ENCODE results near the gene TBL1X. TPM values are rescaled to one million over a fixed set of nuclear protein-coding genes. Genes with fewer than 3 reads are reported as not detected.
"Not testable (repeated sequence)": the region's sequence is repeated elsewhere in the genome, so short reads cannot be mapped to it uniquely, and the experiment has no call there.

Gene TBL1X
- total and polyA plus RNA-seq, 12 donors: 5.0 to 256 (median 28.1) TPM

DNA sequence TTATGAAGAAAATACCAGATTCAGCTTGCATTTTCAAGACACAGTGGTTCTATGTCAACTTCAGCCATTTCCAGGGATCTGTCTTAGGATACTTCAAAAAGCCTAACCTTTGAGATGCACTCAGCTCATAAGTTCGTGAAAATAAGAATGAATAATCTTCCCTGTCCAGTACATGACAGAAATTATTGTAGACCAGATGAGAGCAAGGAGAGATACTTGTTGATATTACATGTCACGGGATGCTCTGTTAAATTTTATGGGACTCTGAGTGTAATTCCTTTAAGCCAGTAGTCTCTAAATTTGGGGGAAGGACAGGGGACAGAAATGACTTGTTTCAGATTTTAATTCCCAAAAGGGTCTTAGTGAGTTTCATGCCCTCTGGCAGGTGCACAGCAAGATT is 8.8 kb downstream of the TBL1X start:
- WGBS, 4 donors: 66 to 95% (median 82%) methylated on average over 2 of the region's 2 CpGs

DNA sequence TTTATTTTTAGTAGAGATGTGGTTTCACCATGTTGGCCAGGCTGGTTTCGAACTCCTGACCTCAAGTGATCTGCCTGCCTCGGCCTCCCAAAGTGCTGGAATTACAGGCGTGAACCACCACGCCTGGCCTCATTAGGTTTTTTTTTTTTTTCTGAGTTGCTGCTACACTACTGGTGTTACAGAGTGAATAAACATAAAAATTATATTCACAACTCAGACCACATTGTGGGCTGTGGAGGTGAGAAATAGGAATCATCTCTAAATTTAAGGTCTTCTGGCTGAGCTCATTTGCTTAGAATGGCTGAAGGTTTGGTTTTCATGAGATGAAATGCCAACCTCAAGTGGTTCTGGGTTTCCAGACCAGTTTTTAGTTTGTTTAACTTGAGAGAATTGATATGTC is 10.6 kb downstream of the TBL1X start:
- 75 to 100% (median 81%) methylated on average over 4 of the region's 4 CpGs for WGBS, 4 donors
- intact Hi-C loops (cut with DNase I): not testable (repeated sequence)

More for the DNA sequence above, 8.8 kb downstream of the TBL1X start:
- H3K27ac ChIP-seq: no peak overlapping the region
- H3K27me3 ChIP-seq: no peaks in the 10 kb centered on the region
- peaks cover 4 to 8% of the 10 kb centered on the region in 2 donors for H3K4me1 ChIP-seq (replicated peaks in 1 of 2)
- no peaks in the 10 kb centered on the region for H3K9me3 ChIP-seq (replicated peaks in 1 of 3)
- no peak for DNase-seq
- H3K36me3 ChIP-seq (replicated peaks in 1 of 2): no peaks in the 10 kb centered on the region
- TF ChIP-seq, protein P1, sequence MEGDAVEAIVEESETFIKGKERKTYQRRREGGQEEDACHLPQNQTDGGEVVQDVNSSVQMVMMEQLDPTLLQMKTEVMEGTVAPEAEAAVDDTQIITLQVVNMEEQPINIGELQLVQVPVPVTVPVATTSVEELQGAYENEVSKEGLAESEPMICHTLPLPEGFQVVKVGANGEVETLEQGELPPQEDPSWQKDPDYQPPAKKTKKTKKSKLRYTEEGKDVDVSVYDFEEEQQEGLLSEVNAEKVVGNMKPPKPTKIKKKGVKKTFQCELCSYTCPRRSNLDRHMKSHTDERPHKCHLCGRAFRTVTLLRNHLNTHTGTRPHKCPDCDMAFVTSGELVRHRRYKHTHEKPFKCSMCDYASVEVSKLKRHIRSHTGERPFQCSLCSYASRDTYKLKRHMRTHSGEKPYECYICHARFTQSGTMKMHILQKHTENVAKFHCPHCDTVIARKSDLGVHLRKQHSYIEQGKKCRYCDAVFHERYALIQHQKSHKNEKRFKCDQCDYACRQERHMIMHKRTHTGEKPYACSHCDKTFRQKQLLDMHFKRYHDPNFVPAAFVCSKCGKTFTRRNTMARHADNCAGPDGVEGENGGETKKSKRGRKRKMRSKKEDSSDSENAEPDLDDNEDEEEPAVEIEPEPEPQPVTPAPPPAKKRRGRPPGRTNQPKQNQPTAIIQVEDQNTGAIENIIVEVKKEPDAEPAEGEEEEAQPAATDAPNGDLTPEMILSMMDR (IDR thresholded peaks at IDR 0.05): no peak
- TF ChIP-seq POLR2A (IDR thresholded peaks at IDR 0.05): no peak
- H3K4me3 ChIP-seq: no peak overlapping the region
- intact Hi-C loops (cut with DNase I): no loop called here

DNA sequence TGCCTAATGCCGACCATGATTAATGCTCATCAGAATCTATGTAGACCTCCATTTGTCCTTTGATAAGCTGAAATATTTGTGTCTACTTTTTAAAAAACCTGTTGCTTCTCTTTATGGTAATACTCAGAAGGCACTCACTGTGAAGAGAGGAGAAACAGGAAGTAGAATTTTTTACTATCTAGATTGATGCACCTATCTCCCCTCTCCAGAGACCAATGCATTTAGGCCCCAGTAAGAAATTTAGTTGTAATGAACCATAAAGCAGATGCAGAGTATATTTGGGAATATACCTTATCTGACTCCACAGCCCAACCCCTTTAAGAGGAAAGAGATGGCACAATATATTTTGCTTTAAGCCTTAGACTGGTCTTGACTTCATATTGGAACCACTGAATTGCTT is 11.1 kb downstream of the TBL1X start:
- DNase-seq: no peak
- H3K27me3 ChIP-seq: no peaks in the 10 kb centered on the region
- H3K36me3 ChIP-seq (replicated peaks in 1 of 2): no peaks in the 10 kb centered on the region
- no peak overlapping the region for H3K27ac ChIP-seq
- intact Hi-C loops (cut with DNase I): no loop called here
- no peaks in the 10 kb centered on the region for H3K9me3 ChIP-seq (replicated peaks in 1 of 3)
- TF ChIP-seq, protein P1 (IDR thresholded peaks at IDR 0.05): no peak
- no peak for TF ChIP-seq POLR2A (IDR thresholded peaks at IDR 0.05)
- 77 to 100% (median 92%) methylated on average over 1 of the region's 1 CpG for WGBS, 4 donors
- H3K4me3 ChIP-seq: no peak overlapping the region
- peaks cover 4 to 8% of the 10 kb centered on the region in 2 donors for H3K4me1 ChIP-seq (replicated peaks in 1 of 2)

More for the DNA sequence above, 10.6 kb downstream of the TBL1X start:
- H3K9me3 ChIP-seq (replicated peaks in 1 of 3); DNase-seq; H3K36me3 ChIP-seq (replicated peaks in 1 of 2); H3K4me1 ChIP-seq (replicated peaks in 1 of 2); H3K27me3 ChIP-seq; H3K4me3 ChIP-seq; H3K27ac ChIP-seq: not testable (repeated sequence)

DNA sequence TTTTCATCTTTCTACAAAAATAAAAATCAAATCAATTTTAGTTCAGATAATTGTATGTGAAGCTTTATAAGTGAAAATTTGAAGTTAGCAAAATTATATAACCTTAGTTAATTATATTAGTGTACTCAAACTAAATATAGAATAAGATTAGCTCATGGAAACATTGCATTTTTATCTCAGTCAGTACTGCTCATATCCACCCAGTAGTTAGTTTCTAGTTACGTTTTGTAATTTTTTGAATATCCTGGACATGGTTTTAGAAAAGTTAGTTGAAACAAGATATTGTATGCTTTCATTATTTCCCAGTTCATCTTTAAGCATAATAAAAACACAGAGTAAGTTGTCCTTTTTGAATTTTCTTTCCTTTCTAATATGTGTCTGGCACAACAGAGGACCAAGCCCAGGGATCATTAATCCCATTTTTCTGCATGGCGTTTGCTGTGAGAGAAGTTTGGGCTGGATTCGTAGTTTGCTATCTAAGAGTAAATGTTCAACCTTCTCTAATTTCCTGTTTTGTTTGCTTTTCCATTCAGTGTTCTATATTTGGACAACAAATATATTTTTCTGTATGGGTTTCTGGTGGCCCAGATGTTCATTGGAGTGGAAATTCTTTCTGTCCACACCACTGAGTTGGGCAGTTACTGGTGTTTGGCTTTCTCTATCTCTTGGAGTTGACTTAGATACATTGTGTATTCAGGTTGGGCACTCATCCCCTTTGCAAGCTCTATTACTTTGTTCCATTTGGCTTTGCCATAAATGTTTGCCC is 12.1 kb downstream of the TBL1X start:
- intact Hi-C loops (cut with DNase I): no loop called here
- DNase-seq: no peak
- Histone ChIP-seq H3K9me3 (replicated peaks in 1 of 3) (no peaks in the 10 kb centered on the region), H3K4me3 (no peak overlapping the region), H3K4me1 (replicated peaks in 1 of 2) (peaks cover 4 to 8% of the 10 kb centered on the region in 2 donors), H3K27me3 (no peaks in the 10 kb centered on the region), H3K27ac (no peak overlapping the region), H3K36me3 (replicated peaks in 1 of 2) (no peaks in the 10 kb centered on the region)
- WGBS, 4 donors: 57 to 70% (median 66%) methylated on average over 3 of the region's 3 CpGs
- TF ChIP-seq, protein P1 (IDR thresholded peaks at IDR 0.05): no peak
- no peak for TF ChIP-seq POLR2A (IDR thresholded peaks at IDR 0.05)

DNA sequence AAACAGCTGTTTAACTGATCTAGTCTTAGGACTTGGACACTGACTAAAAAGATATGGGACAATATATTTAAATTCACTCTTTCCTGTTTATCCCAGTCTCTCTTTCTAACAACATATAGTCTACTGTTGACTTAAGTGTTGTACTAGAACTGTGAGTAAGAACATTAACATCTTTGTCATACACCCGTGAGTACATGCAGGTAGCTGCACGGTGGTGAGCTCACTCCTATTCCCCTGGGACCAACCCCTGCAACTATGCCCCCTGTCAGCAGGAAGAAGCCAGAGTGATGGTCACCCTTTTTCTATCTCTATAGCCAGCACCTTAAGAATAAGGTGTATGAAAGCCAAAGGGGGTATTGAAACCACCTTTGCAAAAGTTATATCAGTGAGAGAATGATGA is 17.6 kb downstream of the TBL1X start:
- no peaks in the 10 kb centered on the region for H3K27me3 ChIP-seq
- H3K4me1 ChIP-seq (replicated peaks in 1 of 2): no peaks in the 10 kb centered on the region
- H3K9me3 ChIP-seq (replicated peaks in 1 of 3): no peaks in the 10 kb centered on the region
- H3K4me3 ChIP-seq: no peak overlapping the region
- no peaks in the 10 kb centered on the region for H3K36me3 ChIP-seq (replicated peaks in 1 of 2)
- no peak overlapping the region for H3K27ac ChIP-seq
- WGBS, 4 donors: 60 to 94% (median 87%) methylated on average over 2 of the region's 2 CpGs
- TF ChIP-seq POLR2A (IDR thresholded peaks at IDR 0.05): no peak
- TF ChIP-seq, protein P1 (IDR thresholded peaks at IDR 0.05): no peak
- intact Hi-C loops (cut with DNase I): no loop called here
- no peak for DNase-seq

All from adrenal gland (tissue), 12 donors.